DND-41 (cell line): ENCODE results near the gene CFAP61.

Experiments used
- ATAC-seq: fragments of 200-7000 bp; cut with Tn5 transposase; 3 replicates; pipeline ENCODE4 v1.9.1; 2021; ENCODE audit warnings: low read depth; ENCODE audit not compliant: insufficient read depth
- DNase-seq: peaks from one replicate; pipeline ENCODE4 v3.0.0-alpha.2; 2020
- H2AFZ ChIP-seq: 2 replicates; pipeline ENCODE4 v1.6.0; 2012; ENCODE audit warnings: low read depth, low read length
- H3K27ac ChIP-seq: 2 replicates; pipeline ENCODE4 v1.5.1; 2012; ENCODE audit warnings: low read length, inconsistent platforms
- H3K27me3 ChIP-seq: fragments of 200-600 bp; sonication (generic); 2 replicates; pipeline ENCODE4 v1.6.0; 2012; ENCODE audit warnings: low read length, mild to moderate bottlenecking, inconsistent platforms; ENCODE audit not compliant: insufficient read depth, poor library complexity
- H3K36me3 ChIP-seq: 2 replicates; pipeline ENCODE4 v1.5.1; 2012; ENCODE audit warnings: low read length, inconsistent platforms; ENCODE audit not compliant: insufficient read depth
- H3K4me1 ChIP-seq: 2 replicates; pipeline ENCODE4 v1.5.1; 2012; ENCODE audit warnings: mild to moderate bottlenecking, low read length; ENCODE audit not compliant: insufficient read depth
- H3K4me2 ChIP-seq: 2 replicates; pipeline ENCODE4 v1.6.0; 2012; ENCODE audit warnings: mild to moderate bottlenecking, moderate library complexity, low read length, inconsistent platforms; ENCODE audit not compliant: insufficient read depth
- H3K4me3 ChIP-seq, 2 experiments: fragments of 200-600 bp in 1 of 2; shearing (Covaris generic) in 1 of 2; 2 replicates each; pipeline ENCODE4 v1.5.1; 2012 to 2016; ENCODE audit warnings: inconsistent platforms in 2 of 2, low read length in 2 of 2, mild to moderate bottlenecking in 2 of 2, low read depth in 1 of 2, moderate library complexity in 1 of 2
- H3K79me2 ChIP-seq: 2 replicates; pipeline ENCODE4 v1.6.0; 2012; ENCODE audit warnings: low read length, inconsistent platforms; ENCODE audit not compliant: insufficient read depth
- H3K9ac ChIP-seq: 2 replicates; pipeline ENCODE4 v1.6.0; 2012; ENCODE audit warnings: low read depth, mild to moderate bottlenecking, inconsistent platforms, low read length, moderate library complexity
- H3K9me3 ChIP-seq: 2 replicates; pipeline ENCODE4 v1.5.1; 2012; ENCODE audit warnings: low read length, moderate library complexity, mild to moderate bottlenecking, inconsistent platforms; ENCODE audit not compliant: insufficient read depth, severe bottlenecking
- H4K20me1 ChIP-seq: 2 replicates; pipeline ENCODE4 v1.6.0; 2012; ENCODE audit warnings: low read length; ENCODE audit not compliant: insufficient read depth
- EZH2 ChIP-seq: IDR thresholded peaks from 3 replicates; pipeline ENCODE4 v1.6.1; 2012; ENCODE audit warnings: borderline replicate concordance, low read depth, mild to moderate bottlenecking, moderate library complexity, low read length, inconsistent platforms; ENCODE audit not compliant: severe bottlenecking
- TF ChIP-seq, protein P1 (sequence below): IDR thresholded peaks from 2 replicates; pipeline ENCODE4 v1.5.1; 2012; ENCODE audit warnings: borderline replicate concordance, low read length, moderate library complexity, mild to moderate bottlenecking; ENCODE audit not compliant: poor library complexity, severe bottlenecking; ENCODE audit errors: extremely low read depth

Gene CFAP61

DNA sequence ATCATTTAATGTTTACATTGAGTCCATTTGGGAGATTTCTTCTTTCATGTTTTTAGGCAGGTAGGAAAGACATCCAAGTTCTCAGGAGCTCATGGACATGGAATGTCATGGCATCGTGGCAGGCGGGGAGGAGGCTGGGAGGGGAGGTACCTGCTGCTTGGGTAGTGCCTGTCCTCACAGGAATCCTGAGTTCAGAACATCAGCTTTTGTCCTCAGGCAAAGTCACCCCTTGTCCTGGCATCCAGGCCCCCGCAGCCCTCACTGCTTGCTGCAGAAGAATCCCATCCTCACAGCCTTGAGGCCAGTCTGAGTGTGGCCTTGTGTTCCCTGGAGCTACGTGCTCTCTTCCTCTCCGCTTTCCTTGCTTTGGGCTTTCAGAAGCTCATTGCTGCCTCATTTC lies 157.4 kb downstream of the CFAP61 start:
- no peaks in the 10 kb centered on the region for H3K4me1 ChIP-seq
- H3K4me3 ChIP-seq = no peak overlapping the region
- no peak overlapping the region for H3K27ac ChIP-seq
- no peaks in the 10 kb centered on the region for H3K36me3 ChIP-seq
- peaks cover 20% of the 10 kb centered on the region for H3K27me3 ChIP-seq
- H4K20me1 ChIP-seq = no peaks in the 10 kb centered on the region
- TF ChIP-seq, protein P1, sequence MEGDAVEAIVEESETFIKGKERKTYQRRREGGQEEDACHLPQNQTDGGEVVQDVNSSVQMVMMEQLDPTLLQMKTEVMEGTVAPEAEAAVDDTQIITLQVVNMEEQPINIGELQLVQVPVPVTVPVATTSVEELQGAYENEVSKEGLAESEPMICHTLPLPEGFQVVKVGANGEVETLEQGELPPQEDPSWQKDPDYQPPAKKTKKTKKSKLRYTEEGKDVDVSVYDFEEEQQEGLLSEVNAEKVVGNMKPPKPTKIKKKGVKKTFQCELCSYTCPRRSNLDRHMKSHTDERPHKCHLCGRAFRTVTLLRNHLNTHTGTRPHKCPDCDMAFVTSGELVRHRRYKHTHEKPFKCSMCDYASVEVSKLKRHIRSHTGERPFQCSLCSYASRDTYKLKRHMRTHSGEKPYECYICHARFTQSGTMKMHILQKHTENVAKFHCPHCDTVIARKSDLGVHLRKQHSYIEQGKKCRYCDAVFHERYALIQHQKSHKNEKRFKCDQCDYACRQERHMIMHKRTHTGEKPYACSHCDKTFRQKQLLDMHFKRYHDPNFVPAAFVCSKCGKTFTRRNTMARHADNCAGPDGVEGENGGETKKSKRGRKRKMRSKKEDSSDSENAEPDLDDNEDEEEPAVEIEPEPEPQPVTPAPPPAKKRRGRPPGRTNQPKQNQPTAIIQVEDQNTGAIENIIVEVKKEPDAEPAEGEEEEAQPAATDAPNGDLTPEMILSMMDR = no peak
- no peak for TF ChIP-seq EZH2
- H2AFZ ChIP-seq = no peak overlapping the region
- no peak for ATAC-seq
- H3K79me2 ChIP-seq = no peaks in the 10 kb centered on the region
- H3K4me2 ChIP-seq = no peak overlapping the region
- H3K9ac ChIP-seq = no peak overlapping the region
- H3K9me3 ChIP-seq = no peaks in the 10 kb centered on the region
- DNase-seq = no peak

DNA sequence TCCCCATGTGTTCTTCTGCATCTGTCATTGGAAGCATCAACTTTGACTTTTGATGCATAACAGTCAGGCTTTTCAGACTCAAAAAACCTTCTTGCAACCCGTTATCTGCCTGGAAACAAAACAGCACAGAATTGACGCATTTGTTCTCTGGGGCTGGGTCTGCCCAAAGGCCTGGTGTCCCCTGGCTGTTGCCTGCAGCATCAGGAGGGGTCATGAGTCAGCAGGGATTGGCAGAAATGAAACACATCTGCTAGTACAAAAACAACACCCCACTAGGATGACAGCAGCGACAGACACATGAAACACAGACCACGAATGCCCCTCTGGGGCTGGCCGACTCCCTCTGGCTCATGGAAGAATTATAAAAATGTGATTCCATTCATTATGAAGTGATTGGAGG lies 158.0 kb downstream of the CFAP61 start:
- no peaks in the 10 kb centered on the region for H4K20me1 ChIP-seq
- ATAC-seq (no peak), DNase-seq (no peak)
- no peaks in the 10 kb centered on the region for H3K79me2 ChIP-seq
- H3K4me2 ChIP-seq = no peak overlapping the region
- H2AFZ ChIP-seq = no peak overlapping the region
- no peaks in the 10 kb centered on the region for H3K36me3 ChIP-seq
- no peak overlapping the region for H3K27ac ChIP-seq
- H3K4me1 ChIP-seq = no peaks in the 10 kb centered on the region
- H3K9ac ChIP-seq = no peak overlapping the region
- H3K4me3 ChIP-seq = no peak overlapping the region
- TF ChIP-seq EZH2 = no peak
- TF ChIP-seq, protein P1 = no peak
- H3K9me3 ChIP-seq = no peaks in the 10 kb centered on the region
- H3K27me3 ChIP-seq = peaks cover 17% of the 10 kb centered on the region

DNA sequence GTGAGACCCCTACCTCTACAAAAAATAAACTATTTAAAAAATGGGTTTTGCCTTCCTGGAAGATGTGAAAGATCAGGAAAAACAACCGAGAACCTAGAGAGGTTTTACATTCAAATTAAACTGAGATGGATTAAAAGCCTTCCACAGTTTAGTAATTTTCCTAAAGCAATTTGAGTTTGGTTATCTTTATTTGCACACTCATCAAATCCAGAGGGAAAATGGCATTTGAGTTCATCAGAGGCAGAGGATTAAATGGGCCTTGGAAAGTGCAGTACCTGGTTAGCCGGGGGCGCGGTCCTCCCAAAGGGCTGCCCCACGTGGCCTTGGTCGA lies 158.6 kb downstream of the CFAP61 start:
- no peak for TF ChIP-seq EZH2
- TF ChIP-seq, protein P1 = no peak
- H3K4me2 ChIP-seq = no peak overlapping the region
- H3K4me1 ChIP-seq = no peaks in the 10 kb centered on the region
- peaks cover 15% of the 10 kb centered on the region for H3K27me3 ChIP-seq
- no peaks in the 10 kb centered on the region for H3K36me3 ChIP-seq
- no peak for ATAC-seq
- H3K9me3 ChIP-seq = no peaks in the 10 kb centered on the region
- no peak for DNase-seq
- H3K27ac ChIP-seq = no peak overlapping the region
- H3K79me2 ChIP-seq = no peaks in the 10 kb centered on the region
- H3K4me3 ChIP-seq = no peak overlapping the region
- H3K9ac ChIP-seq = no peak overlapping the region
- H4K20me1 ChIP-seq = no peaks in the 10 kb centered on the region
- H2AFZ ChIP-seq = no peak overlapping the region

DNA sequence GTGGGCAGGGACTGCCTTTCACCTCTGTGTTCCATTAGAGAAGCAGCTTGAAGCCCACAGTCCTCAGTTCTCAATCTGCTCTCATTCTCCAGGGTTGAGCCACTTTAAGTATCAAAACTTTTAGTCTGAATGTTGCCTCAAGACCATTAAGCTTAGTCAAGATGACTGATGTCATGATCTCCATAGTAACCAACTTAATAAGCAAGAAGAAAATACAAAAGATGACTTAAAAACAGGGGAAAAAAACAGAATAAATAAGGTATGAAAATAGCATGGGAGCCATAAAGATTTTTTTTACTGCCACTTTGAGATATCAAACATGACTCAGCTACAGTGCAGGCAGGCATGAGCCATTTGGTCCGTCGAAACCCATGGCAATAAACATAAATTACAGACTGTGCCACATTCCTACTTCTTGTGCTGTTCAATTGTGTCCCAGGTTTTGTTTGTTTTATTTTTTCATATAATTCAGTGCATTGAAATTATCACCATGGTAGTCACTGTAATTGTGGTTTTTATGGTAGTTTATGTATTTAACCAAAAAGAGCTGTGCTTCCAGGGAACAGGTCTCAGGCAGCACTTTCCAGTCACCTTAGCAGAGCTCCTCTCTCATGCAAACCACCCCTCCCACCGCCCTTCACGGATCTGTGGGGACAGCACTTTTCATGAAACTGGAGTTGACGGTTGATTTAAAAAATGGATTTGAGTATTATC lies 159.1 kb downstream of the CFAP61 start:
- Histone ChIP-seq H3K36me3 (no peaks in the 10 kb centered on the region), H3K4me3 (no peak overlapping the region), H3K9me3 (no peaks in the 10 kb centered on the region), H3K27me3 (peaks cover 15% of the 10 kb centered on the region), H3K9ac (no peak overlapping the region), H3K27ac (no peak overlapping the region), H4K20me1 (no peaks in the 10 kb centered on the region), H3K4me1 (no peaks in the 10 kb centered on the region), H3K4me2 (no peak overlapping the region), H2AFZ (no peak overlapping the region), H3K79me2 (no peaks in the 10 kb centered on the region)
- DNase-seq (no peak), ATAC-seq (no peak)
- TF ChIP-seq EZH2 = no peak
- TF ChIP-seq, protein P1 = no peak
